Bronchial epithelial cell (primary cell): ENCODE data around the gene TARM1. TPM values are rescaled to one million over a fixed set of nuclear protein-coding genes. Genes with fewer than 3 reads are reported as not detected.

Source experiments
- DNase-seq: peaks from one replicate; pipeline ENCODE4 v3.0.0-alpha.2; 2010; ENCODE audit warnings: low read depth
- FAIRE-seq: peaks from 2 replicates; lab custom pipeline; 2011; peaks lifted over from hg19 to GRCh38; lab: Jason Lieb, UNC
- H3K27me3 ChIP-seq: 2 replicates; pipeline ENCODE4 v1.5.1; 2011; ENCODE audit warnings: low read length; ENCODE audit not compliant: control insufficient read depth, insufficient read depth
- H3K36me3 ChIP-seq: 2 replicates; pipeline ENCODE4 v1.5.1; 2011; ENCODE audit warnings: low read length; ENCODE audit not compliant: control insufficient read depth, insufficient read depth
- H3K4me3 ChIP-seq: 2 replicates; pipeline ENCODE4 v1.5.1; 2011; ENCODE audit warnings: mild to moderate bottlenecking, low read depth, low read length, control low read depth
- CTCF ChIP-seq: IDR thresholded peaks from 2 replicates; pipeline ENCODE4 v1.5.1; 2011; ENCODE audit warnings: mild to moderate bottlenecking, moderate library complexity, low read length, control low read depth, inconsistent platforms; ENCODE audit not compliant: insufficient read depth, severe bottlenecking
- total RNA-seq: library from RNA; depleted of rRNA; stranded (reverse); fragments of >200 nt; gene quantifications from 2 replicates; pipeline ENCODE4 v1.2.1, GENCODE V29; 2014

Gene TARM1
- total RNA-seq, 1 donor from 2014 or later, result not detected

- FAIRE-seq (no peak), DNase-seq (no peak)
- H3K36me3 ChIP-seq, result no peaks in the 10 kb centered on the region
- no peak for TF ChIP-seq CTCF
- no peak overlapping the region for H3K4me3 ChIP-seq
- H3K27me3 ChIP-seq, result no peaks in the 10 kb centered on the region
Observed at GRCh38 chr19:54030895-54031586, 50.1 kb downstream of the TARM1 start.

- H3K27me3 ChIP-seq, result no peaks in the 10 kb centered on the region
- no peaks in the 10 kb centered on the region for H3K36me3 ChIP-seq
- peak; percentile 32 for DNase-seq
- no peak overlapping the region for H3K4me3 ChIP-seq
- TF ChIP-seq CTCF, result peak; percentile 68
- FAIRE-seq, result no peak
Observed at GRCh38 chr19:54029930-54030490, 51.2 kb downstream of the TARM1 start.

- TF ChIP-seq CTCF, result no peak
- DNase-seq (no peak), FAIRE-seq (no peak)
- no peak overlapping the region for H3K4me3 ChIP-seq
- no peaks in the 10 kb centered on the region for H3K27me3 ChIP-seq
- H3K36me3 ChIP-seq, result no peaks in the 10 kb centered on the region
Observed at GRCh38 chr19:54029301-54029700, 51.9 kb downstream of the TARM1 start.

- H3K36me3 ChIP-seq, result no peaks in the 10 kb centered on the region
- DNase-seq, result peak; percentile 29
- FAIRE-seq, result no peak
- TF ChIP-seq CTCF, result no peak
- no peaks in the 10 kb centered on the region for H3K27me3 ChIP-seq
- H3K4me3 ChIP-seq, result no peak overlapping the region
Observed at GRCh38 chr19:54026656-54027055, 54.5 kb downstream of the TARM1 start.

- Histone ChIP-seq H3K36me3 (no peaks in the 10 kb centered on the region), H3K27me3 (no peaks in the 10 kb centered on the region), H3K4me3 (no peak overlapping the region)
- no peak for DNase-seq
- no peak for FAIRE-seq
- no peak for TF ChIP-seq CTCF
Observed at GRCh38 chr19:54024660-54025059, 56.5 kb downstream of the TARM1 start.
